ENCODE data around the gene BPIFB3.
"Not testable (repeated sequence)": the region's sequence is repeated elsewhere in the genome, so short reads cannot be mapped to it uniquely, and the experiment has no call there.

The BPIFB3 gene

DNA sequence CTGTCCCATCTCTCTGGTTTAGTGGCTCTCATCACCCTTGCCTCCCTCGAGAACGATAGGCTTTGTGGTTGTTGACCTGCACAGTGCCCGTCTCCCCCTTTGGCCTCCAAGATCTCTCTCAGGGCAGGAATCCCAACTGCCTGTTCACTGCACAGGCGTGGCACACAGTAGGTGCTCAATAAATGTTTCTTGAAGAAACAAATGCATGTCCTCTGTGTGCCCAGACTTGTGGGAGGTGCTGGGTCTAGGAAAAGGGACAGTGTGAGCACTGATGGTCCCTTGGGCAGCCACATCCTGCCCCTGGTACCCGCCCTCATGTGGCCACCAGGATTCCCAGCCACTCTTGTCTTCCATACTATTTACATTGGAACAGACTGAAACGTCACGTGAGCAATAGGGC is 24.8 kb upstream of the BPIFB3 start:
- no peak for DNase-seq (ENCODE audit: low spot score)

DNA sequence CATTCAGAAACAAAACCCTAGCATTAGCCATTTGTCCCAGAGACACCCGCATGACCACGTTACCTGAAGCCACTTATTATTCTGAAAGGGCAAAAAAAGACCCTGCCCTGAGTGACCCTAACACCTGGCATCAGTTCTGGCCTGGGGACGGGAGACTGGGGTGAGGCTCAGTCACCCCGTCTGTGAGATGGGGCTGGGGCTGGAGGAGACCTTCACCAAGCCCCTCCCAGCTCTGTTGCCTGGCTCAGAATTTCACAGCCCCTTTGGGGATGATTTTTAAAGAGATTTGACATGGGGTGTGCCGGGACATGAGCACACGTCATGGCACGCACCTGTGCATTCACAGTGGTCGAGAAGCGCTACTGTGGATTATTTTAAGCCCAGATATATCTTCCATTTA is 23.6 kb upstream of the BPIFB3 start:
- no peak for DNase-seq (ENCODE audit: low spot score)

DNA sequence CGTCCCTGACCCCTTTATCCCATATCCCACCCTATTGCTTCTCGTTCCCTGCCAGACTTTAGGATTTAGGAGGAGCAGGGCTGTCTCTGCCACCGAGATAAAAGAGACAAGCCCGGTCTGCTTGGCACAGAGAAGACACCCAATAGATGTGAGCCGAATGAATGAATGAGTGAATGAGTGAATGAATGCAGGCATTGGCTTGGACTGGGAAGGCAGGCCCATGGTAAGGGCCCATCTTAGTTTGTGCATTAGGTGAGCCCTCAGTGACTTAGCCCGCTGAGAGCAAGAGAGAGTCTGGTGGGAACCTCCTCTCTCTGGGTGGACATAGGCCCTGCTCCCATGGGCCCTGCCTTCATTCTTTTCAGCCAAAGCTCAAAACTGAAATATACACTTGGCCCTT is 23.1 kb upstream of the BPIFB3 start:
- no peak for DNase-seq (ENCODE audit: low spot score)

DNA sequence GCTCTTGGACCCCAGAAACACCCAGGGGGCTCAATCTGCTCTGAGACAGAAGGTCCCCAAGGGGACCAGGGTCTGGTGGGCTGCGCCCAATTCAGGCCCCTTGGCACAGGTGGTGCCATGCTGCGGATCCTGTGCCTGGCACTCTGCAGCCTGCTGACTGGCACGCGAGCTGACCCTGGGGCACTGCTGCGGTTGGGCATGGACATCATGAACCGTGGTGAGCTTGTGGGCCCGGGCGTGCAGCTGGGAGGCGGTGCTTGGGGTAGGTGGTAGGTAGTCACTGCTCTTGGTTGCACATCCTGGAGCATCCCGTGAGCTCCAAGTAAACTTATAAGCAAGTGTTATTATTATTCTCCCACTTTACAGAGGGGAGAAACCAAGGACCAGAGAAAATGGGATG is 22.2 kb upstream of the BPIFB3 start, which contains the start of gene BPIFB6:
BPIFB6 (plus strand) TSS at position 118 of the 400 bp plus-strand sequence; CDS start at position 118, 0 bp downstream.
- DNase-seq (ENCODE audit: low spot score): no peak

DNA sequence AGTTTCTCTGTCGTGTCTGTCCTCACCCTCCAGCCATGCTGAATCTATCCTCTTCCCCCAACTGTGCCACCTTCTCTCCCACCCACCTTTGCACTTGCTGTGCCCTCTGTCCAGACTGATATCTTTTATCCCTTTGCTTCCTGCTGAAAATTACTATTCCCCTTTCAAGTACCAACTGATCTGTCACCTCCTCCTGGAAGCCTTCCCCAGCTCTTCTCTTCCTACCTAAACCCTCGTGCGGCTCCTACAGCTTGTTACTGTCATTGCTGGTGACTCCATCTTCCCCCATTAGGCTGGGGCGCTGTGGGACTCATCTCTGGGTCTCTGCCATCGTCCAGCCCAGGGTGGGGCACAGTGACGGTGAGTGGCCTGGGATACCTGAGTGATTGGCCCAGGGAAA is 21.1 kb upstream of the BPIFB3 start:
- no peak for DNase-seq (ENCODE audit: low spot score)

DNA sequence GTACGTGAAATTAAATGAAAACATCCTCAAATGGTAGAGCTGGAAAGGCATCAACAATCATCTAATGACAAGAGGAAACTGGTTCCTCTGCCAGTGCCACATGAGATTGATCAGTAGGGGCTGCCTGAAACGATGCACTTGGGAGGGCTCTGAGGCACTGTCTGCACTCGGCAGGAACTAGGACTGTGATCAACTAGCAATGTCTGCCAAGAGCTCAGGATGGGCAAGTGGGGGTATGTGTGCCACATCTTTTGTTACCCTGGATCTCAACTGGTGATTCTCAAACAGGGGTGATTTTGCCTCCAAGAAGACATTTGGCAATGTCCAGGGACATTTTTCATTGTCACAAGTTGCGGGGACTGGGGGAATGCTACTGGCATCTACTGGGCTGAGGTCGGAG is 20.3 kb upstream of the BPIFB3 start:
- DNase-seq (ENCODE audit: low spot score): no peak

DNA sequence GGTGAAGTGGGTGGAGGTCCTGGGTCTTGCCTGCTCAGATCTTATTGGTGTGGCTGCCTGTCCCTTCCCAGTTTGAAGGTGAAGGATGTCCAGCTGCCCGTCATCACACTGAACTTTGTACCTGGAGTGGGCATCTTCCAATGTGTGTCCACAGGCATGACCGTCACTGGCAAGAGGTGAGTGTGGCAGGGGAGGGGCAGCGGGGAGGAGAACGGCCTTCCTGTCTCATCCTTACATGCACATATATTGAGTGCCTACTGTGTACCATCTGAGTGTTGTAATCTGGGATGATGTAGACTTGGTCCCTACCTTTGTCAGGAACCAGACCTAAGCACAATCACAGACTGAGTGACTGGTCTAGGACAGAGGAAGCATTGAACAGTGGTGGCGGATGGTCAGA is 19.6 kb upstream of the BPIFB3 start:
- DNase-seq (ENCODE audit: low spot score): no peak

DNA sequence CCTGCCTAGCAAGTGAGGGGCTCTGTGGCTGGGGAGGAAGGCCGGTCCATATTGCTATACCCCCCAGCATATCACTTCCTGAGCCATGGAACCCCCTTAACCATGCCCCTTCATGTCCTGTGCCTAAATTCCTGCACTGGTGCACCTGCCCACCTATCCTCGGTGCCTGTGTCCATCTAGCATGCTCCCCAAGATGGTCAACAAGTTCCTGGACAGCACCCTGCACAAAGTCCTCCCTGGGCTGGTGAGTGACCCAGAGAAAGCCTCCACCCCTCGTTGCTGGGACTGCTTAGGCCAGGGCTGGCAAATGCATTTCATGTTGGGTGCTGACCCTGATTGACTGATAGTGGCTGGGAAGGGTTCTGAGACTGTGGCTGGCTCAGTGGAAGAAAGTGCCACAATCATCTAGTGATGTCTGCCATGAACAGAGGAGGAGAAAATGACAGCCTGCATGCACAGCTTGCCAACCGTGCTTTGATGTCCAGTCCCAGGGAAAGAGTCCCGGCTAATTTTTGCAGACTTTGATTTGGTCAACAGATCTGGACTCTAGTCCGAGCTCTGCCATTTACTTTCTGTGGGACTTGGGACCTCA is 18.7 kb upstream of the BPIFB3 start:
- no peak for DNase-seq (ENCODE audit: low spot score)

DNA sequence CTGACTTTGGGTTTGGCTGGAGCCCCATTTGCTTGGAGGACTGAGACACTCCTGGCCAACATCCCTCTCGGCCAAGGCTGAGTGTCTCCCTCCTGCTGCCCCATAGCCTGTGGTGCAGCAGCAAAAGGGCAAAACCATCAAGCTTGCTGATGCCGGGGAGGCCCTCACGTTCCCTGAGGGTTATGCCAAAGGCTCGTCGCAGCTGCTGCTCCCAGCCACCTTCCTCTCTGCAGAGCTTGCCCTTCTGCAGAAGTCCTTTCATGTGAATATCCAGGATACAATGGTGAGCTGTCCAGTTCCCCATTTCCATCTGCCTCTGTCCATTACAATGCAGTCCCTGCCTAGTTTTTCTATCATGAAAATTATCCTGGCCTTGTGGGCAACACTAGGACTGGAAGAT is 16.2 kb upstream of the BPIFB3 start:
- DNase-seq (ENCODE audit: low spot score): no peak

DNA sequence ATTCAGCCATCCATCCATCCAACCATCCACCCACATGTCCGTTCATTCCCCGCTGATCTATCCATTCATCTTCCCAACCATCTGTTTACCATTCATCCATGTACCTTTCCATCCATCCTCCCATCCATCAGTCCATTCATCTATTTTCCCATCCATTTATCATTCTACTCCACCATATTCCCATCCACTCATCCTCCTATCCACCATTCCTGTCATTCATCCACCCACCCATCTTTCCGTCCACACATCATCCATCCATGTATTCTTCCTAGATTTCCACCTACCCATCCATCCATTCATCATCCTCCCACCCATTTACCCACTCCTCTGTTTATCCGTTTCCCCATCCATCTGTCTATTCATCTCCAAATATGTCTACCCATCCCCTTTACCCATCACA is 15.5 kb upstream of the BPIFB3 start:
- DNase-seq (ENCODE audit: low spot score): no peak

DNA sequence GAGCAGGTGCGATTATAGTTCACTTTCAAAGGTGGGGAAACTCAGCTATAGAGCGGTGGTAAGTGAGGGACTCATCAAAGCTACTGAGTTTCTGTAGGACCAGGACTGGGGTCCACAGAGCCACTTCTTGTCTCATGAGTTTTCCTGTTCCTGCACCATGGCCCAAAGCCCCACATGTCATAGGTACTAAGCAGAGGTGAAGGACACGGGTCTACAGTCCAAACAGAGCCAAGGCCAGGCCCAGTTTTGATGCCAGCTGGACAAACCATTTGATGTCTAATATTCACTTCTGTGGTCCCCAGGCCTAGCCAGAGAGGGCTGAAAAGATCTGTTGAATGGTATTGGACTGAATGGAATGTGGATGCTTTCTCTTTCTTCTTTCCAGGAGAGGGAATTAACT is 11.3 kb upstream of the BPIFB3 start:
- no peak for DNase-seq (ENCODE audit: low spot score)

DNA sequence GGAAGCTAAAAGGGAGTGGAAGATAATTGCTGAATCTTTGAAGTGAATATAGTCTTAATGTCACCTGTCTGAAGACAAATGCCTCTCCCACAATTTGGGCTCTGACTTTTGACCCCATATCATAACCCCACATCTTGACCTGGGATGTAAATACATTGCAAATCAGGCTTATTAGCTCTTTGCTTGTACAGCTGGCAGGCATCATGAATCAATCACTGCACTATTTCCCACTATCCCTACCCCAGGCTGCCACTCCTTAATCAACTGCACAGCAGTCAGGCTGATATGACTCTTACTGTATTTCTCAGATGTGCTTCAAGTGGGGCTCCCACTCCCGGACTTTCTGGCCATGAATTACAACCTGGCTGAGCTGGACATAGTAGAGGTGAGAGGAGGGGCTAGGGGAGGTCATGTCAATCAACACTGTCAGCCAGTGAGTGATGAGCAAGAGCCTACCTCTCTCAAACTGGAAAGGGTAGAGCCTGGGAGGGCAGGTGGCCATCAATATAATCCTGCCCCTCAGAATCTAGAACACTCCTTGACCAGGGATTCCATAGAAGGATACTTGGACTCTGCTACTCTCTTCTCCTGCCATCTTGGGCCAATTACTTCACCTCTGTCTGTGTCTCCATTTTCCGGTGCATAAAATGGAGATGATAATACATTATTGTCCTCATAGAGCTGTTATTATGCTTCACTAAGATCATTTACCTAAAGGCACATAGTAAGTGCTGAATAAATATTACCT is 10.5 kb upstream of the BPIFB3 start:
- no peak for DNase-seq (ENCODE audit: low spot score)

DNA sequence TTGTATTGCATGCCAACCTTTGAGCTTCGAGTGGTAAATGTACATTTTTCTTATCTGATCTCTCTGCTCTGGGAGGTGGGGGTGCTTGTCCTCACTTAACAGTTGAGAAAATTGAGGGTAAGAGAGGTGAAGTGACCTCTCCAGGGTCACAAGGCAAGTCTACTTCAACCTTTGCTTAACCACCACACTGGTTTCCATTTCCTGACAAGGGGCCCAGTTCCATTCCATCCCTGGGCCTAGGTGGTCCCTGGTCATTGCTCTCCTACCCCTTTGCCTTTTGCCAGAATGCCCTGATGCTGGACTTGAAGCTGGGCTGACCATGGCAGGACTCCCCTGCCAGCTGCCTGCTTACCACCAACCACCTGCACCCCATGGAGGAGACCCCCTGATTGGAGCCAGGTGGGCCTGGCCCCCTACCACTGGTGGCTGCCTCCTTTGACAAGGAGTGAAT is 9.9 kb upstream of the BPIFB3 start:
- DNase-seq (ENCODE audit: low spot score): no peak

DNA sequence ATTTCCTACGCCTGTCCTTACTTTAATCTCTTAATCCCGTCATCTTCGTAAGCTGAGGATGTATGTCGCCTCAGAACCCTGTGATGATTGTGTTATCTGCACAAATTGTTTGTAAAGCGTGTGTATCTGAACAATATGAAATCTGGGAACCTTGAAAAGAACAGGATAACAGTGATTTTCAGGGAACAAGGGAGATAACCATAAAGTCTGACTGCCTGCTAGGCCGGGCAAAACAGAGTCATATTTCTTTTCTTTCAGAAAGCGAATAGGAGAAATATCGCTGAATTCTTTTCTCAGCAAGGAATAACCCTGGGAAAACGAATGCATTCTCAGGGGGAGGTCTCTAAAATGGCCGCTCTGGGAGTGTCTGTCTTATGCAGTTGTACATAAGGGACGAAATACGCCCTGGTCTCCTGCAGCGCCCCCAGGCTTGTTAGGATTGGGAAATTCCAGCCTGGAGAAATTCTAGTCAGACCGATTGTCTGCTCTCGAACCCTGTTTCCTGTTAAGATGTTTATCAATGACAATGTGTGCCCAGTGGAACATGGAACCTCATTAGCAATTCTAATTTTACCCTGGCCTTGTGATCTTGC is 8.5 kb upstream of the BPIFB3 start:
- DNase-seq (ENCODE audit: low spot score): not testable (repeated sequence)

DNA sequence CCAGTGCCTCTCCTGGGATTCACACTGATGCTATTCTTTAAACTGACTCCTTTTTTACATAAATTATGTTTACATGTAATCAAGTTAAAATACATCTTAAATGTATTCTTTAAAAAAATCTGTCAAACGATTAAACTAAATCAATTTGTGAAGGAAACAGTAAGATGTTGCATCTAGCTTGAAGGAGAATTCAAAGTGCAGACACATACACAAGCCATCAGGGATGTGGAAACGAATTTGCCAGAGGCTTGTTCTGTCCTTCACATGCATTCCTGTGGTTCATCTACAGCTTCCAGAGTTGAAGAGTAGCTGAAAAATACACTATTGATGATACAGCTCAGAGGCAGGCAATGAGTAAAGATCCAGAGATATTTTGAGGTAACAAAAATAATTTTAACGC is 7.3 kb upstream of the BPIFB3 start:
- DNase-seq (ENCODE audit: low spot score): no peak

DNA sequence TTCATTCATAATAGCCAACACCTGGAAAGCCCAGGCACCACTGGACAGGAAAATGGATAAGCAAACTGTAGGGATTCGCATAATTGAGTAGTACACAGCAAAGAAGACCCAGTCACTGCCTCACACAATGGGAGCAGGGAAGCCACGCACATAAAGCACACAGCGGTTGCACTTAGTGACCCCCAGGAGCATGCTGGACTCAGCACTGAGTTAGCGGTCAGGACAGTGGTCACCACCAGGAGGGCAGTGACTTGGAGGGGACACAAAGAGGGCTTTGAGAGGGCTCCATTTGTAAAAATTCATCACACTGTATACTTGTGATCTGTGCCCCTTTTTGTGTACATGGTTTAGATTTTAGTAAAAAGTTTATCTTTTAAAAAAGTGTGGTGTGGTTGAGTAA is 2.4 kb upstream of the BPIFB3 start:
- no peak for DNase-seq (ENCODE audit: low spot score)

DNA sequence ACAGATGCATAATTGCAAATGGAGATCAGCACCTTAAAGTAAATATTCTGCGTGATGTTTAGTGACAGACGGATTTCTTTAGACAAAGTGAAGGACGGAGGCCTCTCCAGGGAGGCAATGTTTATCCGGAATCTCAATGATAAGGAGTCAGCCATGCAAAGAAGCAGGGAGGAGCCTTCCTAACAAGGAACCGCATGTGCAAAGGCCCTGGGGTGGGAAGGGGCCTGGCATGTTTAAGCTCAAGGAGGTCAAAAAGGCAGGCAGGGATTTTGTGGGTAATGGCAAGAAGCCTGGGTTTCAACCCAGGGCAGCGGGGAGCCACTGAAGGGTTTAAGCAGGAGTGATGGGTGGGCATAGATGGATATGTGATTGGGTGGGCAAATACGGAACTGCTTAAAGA is 678 bp downstream of the BPIFB3 start:
- no peak for DNase-seq (ENCODE audit: low spot score)

DNA sequence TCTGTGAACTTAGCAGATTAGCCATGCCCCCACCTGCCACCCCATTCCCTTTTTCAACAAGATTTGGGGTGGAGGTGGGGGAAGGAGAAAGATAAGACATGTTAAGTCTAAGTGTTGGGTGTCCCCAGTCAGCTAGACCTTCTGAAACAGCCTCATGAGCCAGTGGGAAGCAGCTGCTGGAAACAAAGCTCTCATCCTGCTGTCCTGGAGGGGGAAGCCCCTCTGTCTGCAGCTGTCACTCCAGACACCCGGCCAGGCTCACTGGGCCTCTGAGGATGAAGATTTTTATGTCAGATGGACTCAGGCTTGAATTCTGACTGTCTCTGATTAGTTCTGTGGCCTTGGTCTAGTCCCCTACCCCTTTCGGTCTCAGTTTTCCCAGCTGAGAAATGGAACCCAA is 1.1 kb downstream of the BPIFB3 start:
- DNase-seq (ENCODE audit: low spot score): no peak

DNA sequence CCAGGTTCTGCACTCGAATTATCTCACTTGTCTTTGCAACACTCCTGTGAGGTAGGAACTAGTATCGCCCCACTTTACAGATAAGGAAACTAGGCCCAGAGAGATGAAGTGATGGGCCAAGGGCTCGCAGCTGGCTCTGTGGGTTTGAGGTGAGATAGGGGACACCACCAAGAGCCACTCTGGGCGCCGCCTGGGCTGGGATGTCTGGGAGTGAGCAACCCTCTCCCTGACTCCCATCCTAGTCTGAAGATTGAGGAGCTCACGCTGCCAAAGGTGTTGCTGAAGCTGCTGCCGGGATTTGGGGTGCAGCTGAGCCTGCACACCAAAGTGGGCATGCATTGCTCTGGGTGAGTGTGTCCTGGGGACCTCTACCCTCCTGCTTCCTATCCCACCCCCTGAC is 5.4 kb downstream of the BPIFB3 start:
- no peak for DNase-seq (ENCODE audit: low spot score)

DNA sequence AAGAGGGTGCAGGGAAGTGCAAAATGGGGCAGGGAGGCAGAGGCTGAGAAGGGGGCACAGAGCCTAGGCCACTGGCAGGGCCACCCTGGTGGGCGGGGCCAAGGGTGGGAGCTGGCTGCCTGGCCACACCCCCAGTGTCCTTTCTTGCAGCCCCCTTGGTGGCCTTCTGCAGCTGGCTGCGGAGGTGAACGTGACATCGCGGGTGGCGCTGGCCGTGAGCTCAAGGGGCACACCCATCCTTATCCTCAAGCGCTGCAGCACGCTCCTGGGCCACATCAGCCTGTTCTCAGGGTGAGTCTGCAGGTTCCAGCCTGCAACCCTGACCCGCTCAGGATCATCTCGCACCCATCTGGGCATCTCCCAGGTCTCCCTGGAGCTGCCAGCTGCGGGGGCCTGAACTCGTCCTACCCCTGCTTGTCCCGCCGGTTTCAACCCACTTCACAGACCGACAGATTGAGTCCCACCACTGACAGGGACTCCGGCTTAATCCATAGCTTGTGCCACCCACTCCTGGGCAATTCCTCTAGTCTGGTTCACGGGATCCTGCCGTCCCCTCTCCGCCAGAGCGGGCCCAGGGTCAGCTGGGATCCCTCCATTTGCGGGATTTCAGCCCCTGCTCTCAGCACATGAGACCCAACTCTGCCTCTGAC is 6.2 kb downstream of the BPIFB3 start:
- no peak for DNase-seq (ENCODE audit: low spot score)

DNA sequence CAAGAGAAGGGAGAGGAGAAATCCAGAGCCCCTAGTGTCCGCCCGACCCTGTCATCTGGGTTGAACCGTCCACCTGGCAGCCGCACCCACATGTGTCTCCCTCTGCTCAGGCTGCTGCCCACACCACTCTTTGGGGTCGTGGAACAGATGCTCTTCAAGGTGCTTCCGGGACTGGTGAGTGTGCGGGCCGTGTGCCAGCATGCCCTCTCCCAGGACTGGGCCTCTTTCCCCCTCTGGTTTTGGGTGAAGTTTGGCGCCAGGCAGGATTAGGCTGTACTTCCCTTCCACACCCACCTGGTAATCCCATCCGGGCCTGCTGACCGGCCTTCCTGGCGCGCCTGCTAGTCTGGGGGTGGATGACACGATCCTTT is 7.9 kb downstream of the BPIFB3 start:
- DNase-seq (ENCODE audit: low spot score): no peak

DNA sequence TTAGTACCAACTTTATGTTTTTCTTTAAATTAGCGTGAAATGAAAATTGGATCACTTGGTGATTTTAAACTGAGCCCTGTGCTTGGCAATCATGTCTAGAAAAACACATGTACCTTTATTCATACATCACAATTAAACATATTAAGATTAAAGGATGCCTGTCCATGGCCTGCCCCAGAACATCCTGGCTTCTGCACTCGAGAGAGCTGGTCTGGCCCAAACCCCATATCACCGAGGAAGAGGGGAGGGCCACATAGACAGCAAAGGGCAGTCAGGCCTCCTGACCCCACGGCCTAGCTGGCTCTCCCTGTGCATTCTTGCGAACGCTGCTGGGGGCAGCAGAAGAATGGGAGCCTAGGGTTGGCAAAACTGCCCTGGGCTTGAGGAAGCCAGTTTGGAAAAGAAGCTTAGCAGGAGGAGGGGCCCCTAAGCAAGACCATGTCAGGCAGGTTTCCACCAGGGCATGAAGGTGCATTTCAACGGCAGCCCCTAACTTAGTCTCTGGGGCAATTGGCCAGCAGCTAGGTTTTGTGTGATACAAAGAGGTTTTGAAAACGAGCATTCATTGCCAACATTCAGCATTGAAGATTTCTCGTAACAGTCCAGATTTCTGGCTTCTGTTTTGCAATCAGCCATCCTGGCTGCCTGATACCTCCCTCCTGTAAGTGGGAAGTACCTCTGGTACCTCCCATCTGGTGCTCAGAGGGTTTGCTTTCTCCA is 8.6 kb downstream of the BPIFB3 start:
- no peak for DNase-seq (ENCODE audit: low spot score)

DNA sequence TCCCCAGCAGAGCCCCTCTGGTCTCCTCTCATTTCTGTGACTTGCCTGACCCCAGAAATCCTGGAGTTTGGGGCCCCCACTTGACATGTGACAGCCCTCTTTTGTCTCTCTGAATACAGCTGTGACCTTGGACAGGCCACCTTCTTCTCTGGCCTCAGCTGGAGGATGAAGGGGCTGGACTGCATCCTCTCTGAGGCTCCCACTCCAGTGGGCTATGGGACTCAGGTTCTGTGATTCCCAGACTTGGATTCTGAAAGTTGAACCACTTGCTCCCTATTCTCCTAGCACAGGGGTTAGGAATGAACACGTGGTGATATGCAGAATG is 9.1 kb downstream of the BPIFB3 start:
- no peak for DNase-seq (ENCODE audit: low spot score)
